Germinal center (tissue), 1 donor: ENCODE measurements around the gene SEM1.
"Not testable (repeated sequence)": the region's sequence is repeated elsewhere in the genome, so short reads cannot be mapped to it uniquely, and the experiment has no call there.

Source experiments
- DNase-seq: peaks from one replicate; pipeline ENCODE4 v3.0.0; 2012; ENCODE audit warnings: mixed read lengths, low spot score

Gene SEM1

GRCh38 chr7:96701258-96701657 is 8.4 kb downstream of the SEM1 start:
- no peak for DNase-seq

DNA sequence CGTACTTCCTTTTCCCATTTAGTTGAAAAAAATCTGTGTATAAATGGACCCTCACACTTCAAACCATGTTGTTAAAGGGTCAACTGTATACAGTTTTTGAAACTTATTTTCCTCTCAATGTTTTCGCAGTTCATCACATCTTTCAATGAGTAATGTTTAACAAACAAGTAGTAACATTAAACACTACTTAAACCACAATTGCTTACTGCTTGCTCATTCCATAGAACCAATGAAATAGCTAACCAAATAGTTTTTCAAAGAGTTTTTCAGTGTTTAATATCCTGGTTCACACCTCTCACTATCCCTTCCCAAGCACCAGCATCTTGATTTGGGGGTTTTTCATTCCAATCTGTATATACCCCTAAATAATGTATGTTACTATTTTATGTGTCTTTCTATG is 9.1 kb downstream of the SEM1 start:
- DNase-seq: no peak

- DNase-seq: no peak
Observed at GRCh38 chr7:96699219-96699871, 10.3 kb downstream of the SEM1 start.

GRCh38 chr7:96698449-96698848 is 11.2 kb downstream of the SEM1 start:
- DNase-seq: not testable (repeated sequence)

DNA sequence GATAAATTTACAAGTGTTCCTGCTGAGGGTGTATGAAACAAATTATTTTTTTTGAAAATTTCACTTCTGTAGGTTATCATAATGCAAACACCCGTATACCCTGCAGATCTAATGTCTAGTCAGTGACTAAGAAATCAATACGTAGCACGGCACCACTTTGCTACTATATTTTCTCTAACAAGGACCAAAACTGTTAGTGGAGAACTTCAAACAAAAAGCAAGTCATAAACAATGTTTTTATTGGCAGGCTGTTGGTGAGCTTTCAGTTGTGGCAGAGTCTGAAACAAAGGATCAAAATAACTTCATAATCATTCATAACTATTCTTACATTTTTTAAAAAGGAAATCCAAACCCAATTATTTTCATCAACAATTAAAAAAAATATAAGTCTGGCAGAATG is 11.8 kb downstream of the SEM1 start:
- DNase-seq: no peak

- DNase-seq: no peak
Observed at GRCh38 chr7:96695581-96695980, 14.1 kb downstream of the SEM1 start.

- DNase-seq: no peak
Observed at GRCh38 chr7:96694082-96694481, 15.6 kb downstream of the SEM1 start.

DNA sequence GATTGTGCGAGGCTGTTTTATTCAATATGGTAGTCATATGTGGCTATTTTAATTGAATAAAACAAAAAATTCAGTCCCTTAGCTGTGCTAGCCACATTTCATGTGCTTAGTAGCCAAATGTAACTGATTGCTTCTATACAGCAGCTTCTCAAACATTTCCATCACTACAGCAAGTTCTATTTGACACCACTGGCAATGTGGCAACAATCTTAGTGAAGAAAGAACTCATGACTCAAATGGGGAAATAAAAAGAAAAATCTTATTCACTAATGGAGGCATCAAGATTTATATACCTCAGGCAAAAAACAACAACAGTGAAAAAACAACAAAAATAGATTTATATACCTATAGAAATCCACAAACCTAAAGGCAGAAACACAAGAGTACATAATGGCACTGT is 17.9 kb downstream of the SEM1 start:
- no peak for DNase-seq

- DNase-seq: no peak
Observed at GRCh38 chr7:96689414-96689813, 20.2 kb downstream of the SEM1 start.

DNA sequence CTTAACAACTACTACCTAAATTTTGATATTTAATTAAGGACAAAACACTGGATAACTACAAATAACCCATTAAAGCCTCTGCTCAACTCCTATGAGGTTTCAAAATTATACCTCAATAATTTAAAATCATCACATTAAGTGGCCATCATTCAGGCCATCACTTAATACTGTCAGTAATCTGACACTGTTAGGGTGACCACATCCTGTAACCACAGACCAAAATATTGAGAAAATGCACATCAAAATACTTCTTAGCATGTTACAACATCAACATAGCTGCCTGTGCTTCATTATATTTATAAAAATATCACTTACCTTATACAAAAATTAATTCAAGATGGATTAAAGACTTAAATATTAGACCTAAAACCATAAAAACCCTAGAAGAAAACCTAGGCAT is 23.3 kb downstream of the SEM1 start:
- no peak for DNase-seq

DNA sequence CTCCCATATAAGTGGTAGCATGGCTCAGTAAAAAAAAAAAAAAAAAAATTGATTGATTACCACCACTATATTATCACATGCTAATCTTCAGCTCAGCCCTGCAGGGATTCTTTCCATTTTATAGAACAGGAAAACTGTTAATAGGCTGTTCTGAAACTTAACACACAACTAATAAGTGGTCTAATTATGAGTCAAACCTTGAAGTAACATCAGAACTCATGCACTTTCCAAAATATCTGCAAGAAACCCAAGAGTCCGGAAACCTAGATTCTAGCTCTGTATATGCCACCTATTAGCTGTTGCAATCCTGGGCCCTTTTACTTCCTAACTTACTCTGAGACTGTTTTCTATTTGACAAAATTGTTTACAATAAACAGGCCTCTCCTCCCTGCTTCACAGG is 23.9 kb downstream of the SEM1 start:
- DNase-seq: no peak

DNA sequence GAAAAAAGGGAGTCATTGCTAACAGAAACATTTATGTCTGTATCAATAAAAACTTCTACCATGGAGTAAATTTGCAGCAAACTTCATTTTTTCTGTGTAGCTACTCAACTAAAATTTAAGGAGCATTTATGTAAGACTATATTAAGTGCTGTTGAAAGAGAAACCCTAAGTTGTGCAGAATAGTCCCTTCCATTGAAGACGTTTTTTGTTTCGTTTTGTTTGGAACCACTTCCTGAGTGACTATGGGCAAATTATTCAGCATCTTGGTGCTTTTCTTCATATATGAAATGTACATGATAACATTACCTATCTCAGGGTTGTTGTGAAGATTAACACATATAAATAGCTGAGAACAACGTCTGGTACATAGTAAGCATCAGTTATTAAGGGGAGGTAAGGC is 24.3 kb downstream of the SEM1 start:
- DNase-seq: no peak

DNA sequence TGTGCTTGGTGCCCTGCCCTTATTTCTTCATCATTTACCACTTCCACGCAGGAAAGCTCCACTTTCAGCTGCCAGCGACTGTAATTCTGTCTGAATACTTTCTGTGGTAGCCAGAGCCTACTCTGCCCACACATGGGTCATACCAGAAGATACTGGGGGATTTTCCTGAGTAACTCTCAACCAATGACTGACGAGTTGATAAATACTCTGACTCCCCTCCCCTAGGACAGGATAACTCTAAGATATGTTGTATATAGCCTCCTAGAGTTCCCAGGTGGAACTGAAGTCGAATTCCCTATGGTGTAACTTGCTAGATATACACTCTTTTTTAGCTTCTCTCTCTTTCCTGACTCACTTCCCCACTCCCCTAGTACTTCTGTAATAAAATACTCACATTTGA is 29.8 kb downstream of the SEM1 start:
- DNase-seq: no peak

- DNase-seq: no peak
Observed at GRCh38 chr7:96676919-96677318, 32.7 kb downstream of the SEM1 start.

DNA sequence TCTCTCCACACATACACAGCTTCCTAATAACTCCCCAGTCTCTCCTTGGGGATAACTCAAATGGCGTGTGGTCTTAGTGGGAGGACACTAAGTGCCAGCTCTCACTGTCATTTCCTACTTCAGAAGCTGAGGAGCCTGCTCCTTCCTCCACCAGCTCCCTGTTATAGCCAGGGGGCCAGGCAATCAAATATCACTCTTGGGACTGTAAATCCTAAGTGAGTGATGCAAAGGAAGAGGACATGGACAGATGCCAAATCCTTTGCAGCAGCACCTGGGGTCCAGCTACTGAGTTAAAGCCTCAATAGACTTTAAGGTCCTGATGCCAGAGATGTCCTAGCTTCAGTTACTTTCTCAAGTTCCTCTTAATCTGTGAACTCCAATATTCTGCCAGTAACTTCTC is 34.1 kb downstream of the SEM1 start:
- DNase-seq: no peak

- no peak for DNase-seq
Observed at GRCh38 chr7:96674565-96674964, 35.1 kb downstream of the SEM1 start.

DNA sequence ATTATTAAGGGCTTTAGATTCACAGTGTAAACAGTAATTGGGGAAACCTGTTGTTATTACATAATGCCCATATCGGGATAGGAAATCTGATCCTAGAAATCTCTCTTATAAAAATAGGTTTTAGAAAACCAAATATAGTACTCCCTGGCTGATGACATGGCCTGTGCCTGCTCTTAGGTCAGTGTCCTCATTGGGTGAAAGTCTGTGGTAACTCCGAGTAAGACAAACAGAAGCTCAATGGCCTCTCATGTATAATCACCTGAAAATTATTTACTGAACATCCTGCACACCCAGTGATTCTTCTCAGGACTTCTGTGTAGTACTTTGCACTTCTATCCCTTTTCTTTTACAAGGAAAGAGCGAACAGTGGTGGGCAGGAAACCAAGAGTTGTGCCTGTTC is 37.8 kb downstream of the SEM1 start:
- DNase-seq: no peak

DNA sequence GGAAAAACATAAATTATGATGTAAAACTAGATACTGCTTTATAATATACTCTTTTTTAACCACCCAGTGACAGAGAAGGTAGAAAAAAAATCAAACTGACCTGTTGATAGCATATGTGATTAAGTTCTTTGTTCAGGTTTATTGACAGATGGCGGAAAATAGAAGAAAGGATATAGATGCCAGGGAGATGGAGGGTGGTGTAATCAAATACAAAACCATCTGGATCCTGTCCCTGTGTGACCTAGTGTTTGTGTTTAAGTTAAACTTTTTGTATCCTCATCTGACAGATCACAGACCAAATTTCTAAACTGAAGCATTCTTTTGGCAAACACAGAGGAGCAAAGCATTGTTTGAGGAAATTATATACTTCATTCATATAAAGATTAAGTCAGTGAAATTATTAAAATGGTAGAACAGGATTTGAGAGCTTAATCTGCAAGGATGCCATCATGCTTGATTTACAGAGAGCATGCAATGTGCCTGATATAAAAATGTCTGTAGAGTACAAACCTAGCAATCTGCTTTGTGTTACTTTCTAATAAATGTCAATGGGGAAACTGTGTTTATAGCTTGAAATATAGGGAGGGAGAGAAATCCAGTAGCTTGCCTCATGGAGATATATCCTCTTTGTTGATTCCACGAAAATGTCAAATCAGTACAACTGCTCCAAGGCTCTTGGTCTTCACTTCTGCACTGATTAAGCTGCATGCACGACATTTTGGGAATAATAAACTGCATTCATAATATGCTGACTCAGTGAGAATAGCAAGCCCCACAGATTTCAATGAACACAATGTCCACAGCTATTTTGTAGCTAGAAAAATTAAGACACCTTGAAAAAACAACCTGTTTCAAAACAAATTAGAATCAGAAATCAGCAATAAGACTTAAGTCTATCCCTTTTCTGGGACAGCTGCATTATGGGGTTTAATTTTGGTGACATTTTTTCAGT is 39.0 kb downstream of the SEM1 start:
- no peak for DNase-seq

DNA sequence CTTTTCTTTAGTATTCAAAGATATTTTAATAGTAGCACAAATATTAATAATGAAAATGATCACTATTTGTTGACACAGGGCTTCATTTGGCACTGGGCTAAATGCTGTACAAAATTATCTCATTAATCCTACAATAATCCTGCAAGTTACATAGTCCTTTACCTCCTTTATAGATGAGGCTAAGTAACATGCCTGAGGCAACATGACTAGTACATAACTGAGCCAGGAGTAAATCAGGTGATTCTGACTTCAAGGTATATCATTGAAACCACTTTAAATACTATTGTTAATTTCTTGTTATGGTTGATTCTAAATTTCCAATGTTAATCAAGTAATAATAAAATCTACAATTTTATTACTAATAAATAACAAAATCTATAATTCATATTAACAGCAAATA is 39.8 kb downstream of the SEM1 start:
- DNase-seq: no peak

GRCh38 chr7:96667026-96667425 is 42.6 kb downstream of the SEM1 start:
- no peak for DNase-seq

DNA sequence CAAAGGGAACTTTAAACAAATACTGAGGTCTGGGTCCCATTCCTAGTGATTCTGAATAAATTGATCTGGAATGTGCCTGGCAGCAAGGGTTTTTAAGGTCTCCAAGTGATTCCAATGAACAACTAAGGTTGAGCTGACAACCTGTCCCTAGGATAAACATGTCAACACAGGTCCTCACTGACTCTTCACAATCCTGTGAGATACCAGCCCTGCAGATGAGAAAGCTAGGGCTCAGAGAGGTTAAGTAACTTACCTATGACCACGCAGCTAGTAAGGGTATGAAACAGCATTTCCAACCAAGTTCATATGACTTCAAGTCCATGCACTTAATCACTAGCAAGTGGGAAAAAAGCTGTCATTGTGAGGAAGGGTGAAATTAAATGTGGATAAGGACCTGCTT is 44.0 kb downstream of the SEM1 start:
- no peak for DNase-seq

DNA sequence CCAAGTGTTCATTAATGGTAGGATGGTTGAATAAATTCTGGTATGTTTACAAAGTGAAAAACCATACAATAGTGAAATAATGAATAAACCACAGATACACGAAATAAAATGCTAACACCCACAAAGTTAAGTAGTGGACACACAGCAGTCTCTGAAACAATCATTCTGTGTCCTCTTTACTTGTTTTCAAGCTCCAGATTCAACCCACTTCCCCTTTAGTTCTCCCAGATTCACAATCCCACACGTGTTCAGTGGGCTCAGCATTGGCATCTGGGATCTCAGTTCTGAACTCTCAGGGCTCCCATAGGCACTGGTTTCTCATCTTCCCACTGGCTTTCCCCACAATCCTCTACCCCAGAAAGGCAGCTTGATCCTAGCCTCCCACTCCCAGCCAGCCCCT is 44.9 kb downstream of the SEM1 start:
- no peak for DNase-seq

DNA sequence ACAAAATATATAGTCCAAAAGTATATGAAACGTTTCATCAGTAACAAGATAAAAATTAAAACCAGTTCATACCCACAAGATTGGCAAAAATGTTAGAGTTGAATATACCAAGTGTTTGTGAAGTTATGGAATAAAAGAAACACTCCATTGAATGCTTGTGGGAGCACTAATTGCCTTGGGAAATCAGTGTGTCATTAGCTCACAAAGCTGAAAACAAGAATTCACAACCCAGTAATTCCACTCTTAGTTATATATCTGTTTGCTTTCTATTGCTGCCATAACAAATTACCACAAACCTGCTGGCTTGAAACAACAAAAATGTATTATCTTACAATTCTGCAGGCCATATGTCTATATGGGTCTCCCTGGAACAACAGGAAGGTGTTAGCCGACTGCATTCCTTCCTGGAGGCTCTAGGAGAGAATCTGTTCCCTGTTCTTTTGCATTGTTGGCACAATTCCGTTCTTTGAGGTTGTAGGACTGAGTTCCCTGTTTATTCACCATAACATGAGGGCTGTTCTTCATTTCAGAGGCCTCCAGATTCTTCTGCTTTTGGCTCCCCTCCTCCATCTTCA is 45.7 kb downstream of the SEM1 start:
- DNase-seq: no peak
